NCI-H345 treated with DMSO at 0.1 percent for 48 hours (cell line): ENCODE measurements around the gene IFT88.

ENCODE experiments used
- DNase-seq: peaks from one replicate; lab custom pipeline; 2025; ENCODE audit not compliant: unreplicated experiment; lab: John Stamatoyannopoulos, UW

The IFT88 gene, protein sequence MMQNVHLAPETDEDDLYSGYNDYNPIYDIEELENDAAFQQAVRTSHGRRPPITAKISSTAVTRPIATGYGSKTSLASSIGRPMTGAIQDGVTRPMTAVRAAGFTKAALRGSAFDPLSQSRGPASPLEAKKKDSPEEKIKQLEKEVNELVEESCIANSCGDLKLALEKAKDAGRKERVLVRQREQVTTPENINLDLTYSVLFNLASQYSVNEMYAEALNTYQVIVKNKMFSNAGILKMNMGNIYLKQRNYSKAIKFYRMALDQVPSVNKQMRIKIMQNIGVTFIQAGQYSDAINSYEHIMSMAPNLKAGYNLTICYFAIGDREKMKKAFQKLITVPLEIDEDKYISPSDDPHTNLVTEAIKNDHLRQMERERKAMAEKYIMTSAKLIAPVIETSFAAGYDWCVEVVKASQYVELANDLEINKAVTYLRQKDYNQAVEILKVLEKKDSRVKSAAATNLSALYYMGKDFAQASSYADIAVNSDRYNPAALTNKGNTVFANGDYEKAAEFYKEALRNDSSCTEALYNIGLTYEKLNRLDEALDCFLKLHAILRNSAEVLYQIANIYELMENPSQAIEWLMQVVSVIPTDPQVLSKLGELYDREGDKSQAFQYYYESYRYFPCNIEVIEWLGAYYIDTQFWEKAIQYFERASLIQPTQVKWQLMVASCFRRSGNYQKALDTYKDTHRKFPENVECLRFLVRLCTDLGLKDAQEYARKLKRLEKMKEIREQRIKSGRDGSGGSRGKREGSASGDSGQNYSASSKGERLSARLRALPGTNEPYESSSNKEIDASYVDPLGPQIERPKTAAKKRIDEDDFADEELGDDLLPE

DNA sequence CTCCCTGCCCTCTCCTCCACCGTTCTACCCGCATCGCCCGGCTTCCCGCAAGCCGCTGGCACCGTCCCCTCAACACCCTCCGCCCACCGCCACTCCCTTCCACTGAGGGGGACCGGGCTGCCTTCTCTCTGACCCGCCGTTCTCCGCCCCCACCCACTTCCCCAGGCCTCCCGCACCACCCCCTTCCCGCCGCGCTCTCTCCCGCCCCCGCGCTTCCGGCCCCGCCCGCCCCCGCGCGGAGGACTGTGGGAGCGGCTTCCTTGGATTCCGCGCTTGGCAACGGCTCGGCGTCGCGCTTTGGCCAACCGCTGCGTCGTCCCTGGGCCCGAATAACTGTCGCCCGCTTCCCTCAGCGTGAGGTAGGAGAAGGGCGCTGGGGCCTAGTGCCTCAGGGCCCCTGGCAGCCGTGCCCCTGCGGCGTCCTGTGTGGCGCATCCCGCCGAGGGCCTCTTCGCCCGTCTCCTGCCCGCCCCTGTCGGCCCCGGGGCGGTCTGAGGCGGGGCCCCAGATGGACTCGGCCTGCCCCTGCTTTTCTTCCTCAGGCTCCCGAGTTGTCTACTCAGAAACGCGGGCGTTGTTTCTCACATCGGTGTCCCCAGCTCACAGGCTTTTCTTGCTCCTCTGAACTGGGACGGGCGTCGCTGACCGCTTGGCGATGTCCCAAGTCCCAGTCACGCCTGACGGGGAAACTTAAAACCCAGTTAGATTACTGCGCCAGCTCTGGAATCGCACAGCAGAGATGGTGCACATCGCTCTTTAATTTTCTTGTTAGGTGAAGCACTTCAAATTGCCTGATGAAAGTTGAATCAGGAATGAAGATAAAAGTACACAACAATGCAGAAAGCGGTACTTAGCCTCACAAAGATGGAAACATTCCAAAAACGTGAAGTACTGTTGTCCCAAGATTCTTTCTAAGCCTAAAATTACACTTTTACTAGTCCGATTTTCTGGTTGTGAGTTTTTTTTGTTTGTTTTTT, at the start of gene IFT88:
IFT88 (plus strand) TSS at position 260 of the 977 bp plus-strand sequence. CDS start 7,229 bp downstream, outside the sequence.
- peak; percentile 67 for DNase-seq

DNA sequence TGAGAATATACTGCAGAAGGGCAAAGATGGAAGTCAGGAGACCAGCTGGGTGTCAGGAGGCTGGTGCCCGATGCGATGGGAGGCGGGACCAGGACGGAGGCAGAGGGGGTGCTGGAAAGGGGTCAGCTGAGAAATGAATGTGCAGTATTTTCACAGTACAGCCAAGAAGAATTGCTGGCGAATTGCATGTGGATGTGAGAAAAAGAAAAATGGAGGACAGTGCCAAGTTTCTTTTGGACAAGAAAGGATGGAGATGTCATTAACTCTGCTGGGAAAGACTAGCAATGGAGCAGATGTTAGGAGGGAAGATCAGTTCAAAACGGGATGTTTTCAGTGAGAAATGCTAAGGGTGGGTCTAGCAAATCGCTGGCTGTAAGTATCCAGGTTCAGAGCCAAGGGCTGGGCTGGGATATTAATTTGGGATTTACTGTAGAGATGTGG, 48.3 kb upstream of the IFT88 start:
- DNase-seq = no peak

DNA sequence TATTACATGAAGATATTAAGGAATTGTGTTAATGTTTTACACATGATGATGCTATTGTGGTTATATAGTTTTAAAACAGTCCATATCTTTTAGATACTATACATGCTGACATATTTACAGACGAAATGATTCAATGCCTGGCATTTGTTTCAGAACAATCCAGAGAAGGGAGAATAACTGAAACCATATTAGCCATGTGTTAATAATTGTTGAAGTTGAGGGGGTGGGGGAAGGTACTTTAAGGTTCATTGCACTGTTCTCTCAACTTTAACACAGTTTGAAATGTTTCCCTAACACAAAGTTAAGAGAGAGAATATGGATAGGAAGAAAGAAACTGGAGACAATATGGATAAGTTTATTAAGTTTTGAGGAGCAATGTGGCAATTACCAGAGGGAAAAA, 47.1 kb upstream of the IFT88 start:
- DNase-seq = no peak

DNA sequence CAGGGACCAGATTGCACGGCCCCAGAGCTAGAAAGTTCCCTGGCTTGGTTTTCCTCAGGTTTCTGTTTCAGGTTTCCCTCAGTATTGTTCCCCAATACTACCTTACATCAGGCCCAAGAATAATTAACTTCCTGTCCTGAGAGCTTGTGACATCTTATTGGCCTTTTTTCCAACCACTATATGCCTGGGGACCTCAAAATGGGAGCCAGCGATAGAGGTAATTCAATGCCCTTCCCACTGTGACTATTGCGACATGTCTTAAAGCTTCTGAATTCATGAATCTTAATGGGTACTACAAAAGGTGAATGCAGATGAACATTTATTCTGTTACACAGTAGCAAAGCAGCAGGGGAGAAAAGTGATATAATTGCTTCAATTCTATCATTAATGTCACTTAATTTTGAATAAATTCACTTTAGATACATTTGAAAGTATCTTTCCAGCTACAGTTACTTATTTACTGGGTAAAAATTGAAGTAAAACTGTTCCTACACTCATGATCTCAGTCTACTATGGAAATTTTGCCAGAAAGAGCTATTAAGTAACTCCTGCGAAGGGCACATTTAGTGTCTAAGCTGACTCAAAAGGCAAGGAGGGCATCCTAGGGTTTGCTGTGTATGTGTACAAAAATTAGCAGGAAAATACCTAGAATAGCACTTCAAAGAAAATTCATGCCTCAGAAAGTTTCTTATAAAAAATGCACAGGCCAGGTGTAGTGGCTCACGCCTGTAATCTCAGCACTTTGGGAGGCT, 45.4 kb upstream of the IFT88 start:
- DNase-seq = no peak

DNA sequence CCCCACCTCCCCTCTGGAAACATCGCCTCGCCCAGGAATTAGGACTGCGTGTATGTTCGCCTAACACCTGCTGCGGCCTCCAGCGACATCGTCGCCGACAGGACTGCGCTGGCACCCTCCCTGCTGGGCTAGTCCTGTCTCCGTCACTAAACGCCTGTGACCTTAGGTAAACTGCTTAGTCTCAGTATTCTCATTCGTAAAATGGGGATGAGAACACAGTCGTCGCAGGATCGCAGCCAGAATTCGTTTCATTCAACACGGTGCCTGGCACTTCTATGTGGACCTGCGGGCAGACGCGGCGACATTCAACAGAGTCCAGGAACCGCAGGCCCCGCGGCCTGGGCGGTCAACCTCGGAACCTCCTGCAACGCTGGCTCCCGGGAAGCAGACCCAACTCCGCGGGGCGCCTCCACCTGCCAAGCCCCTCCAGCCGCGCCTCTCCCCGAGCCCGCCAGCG, 41.8 kb upstream of the IFT88 start:
- no peak for DNase-seq

DNA sequence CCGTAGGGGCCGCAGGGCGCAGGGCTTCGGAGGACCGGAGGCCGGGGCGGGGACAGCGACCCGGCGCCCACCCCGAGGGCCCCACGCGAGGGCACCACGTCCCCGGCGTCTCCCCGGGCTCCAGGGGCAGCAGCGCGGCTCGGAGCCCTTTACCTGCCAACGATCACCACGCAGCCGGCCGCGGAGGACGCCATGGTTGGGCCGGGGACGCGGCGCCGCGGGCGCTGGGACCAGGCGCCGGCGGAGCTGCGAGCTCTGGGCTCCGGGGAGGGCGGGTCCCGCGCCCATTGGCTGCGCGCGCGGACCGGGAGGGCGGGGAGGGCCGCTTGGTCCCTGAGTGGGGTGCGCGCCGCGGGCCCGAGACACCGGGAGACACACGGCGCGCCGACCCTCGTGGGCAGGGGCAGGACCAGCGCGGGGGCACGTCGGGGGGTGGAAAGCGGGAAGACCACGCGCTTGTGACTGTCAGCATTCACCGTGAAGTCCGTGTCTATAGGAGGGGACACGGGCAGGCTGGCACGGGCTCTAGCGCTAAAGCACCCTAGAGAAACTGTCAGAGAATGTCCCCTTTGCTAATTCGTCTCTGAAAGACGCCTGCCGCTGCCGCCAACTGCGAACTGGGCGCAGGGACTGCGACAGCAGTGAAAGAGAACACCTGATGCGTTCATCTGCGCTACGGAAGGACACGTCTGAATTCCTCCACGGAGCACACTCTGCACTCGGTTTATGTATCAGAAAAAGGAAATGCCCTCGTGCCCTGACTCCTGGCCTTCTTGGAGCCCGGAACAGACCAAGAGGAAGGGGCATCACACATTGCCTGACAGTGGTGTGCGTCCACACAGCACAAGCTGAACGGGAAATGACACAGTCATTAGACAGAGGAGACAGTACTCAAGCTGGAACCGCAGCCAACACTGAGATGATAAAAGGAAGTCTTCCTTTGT, 41.1 kb upstream of the IFT88 start, which contains the start of gene CRYL1:
CRYL1 (minus strand) TSS at position 257 of the 944 bp plus-strand sequence; CDS start at position 194, 63 bp downstream.
- DNase-seq = peak; percentile 34

DNA sequence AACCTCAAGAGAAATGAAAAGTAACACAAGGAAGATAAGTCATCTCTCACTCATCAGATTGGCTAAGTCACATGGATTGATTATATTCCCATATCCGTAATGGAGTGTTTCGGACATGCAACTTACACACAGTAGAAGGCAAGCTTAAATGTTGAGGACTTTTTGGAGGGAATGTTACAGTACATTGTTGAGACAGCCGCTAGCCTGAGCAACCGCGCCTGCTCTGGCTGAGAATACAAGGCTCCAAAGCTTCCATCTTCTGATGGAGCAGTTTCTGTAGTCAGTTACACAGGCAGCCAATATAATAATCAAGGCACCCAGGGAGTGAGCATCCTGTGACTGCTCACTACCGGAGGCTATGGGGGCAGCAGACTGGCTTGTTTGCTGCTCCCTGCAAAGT, 40.3 kb upstream of the IFT88 start:
- peak; percentile 3 for DNase-seq

DNA sequence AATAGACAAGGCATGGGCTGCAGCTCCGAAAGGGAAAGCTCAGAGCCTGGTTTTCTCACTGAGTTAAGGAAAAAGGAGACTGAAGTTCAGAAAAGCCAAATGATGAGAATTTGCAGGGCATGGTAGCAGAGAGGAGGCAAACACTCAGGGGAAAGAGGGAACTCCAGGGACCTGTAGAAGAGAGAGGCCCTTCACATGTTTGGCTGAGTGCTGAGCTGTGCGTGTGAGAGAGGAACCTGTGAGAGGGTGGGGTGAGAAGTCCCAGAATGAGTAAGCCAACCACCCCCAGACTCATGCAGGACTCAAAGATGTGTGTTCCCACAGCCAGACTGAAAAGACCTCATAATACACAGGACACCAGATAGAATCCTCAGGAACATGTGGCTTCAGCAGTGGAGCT, 38.5 kb upstream of the IFT88 start:
- no peak for DNase-seq

DNA sequence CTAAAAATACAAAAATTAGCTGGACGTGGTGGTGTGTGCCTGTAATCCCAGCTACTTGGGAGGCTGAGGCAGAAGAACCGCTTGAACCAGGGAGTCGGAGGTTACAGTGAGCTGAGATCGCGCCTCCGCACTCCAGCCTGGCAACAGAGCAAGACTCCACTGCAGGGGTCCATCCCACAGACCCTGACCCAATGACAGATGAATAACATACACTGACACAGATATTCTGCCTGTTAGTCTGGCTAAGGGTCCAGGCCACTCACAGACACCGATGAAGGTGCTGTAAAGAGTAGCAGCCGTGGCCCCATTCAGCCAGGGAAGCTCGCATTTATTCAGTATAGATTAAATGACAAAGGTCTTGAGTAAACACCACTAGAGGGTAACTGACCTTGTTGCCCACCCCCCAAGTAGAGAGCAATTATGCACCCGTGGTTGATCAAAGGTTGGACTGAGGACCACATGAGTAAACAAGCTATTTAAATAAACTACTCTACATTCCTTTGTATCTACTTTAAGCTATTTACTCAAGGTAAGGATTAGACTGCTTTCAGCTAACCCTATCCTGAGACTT, 32.8 kb upstream of the IFT88 start:
- DNase-seq = no peak

DNA sequence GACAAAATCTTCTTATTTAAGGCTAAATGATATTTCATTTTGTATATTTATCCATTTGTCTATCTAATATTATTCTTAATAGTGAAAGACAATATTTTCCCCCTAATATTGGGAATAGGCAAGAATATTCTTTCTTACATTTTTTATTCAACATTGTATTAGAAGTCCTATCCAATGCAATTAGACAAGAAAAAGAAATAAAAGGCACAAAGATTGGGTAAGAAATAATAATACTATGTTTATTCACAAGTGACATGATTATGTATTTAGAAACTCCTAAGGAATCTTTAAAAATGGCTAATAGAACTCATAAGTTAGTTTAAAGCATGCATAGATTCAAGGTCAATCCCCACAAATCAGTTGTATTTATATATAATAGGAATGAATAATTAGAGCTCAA, 30.0 kb upstream of the IFT88 start:
- DNase-seq = no peak

DNA sequence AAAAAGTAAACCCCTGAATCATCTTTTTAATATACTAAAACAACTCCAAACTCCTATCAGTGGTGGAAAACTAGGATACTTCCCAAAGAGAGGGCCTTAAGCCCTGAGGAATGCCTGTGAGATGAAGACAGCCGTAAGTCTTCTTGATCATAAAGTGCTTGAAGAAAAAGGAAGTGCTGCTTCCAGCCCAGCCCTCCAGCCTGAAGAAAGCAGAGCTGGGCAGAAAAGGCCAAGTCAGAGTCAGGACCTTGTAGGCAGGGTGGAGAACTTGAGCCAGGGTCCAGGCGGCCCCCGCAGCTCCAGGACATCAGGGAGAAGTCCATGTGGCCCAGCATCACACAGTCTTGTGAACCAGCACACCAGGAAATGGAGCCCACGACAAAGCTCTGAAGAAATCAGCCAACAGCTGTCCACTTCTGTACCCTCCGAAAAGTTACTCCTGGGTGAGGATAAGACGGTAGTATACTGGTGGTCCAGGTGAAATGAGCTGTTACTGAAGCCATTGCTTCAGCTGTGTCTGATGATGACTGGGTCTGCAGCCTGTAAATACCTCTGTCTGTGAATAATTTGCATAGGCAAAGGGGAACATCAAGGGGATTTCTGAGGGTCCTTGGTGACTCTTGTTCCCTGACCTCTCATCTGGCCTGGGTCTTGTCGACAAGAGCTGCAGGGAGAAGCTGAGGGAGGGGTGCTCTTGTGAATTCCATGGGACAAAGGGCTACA, 22.6 kb upstream of the IFT88 start:
- DNase-seq = no peak

DNA sequence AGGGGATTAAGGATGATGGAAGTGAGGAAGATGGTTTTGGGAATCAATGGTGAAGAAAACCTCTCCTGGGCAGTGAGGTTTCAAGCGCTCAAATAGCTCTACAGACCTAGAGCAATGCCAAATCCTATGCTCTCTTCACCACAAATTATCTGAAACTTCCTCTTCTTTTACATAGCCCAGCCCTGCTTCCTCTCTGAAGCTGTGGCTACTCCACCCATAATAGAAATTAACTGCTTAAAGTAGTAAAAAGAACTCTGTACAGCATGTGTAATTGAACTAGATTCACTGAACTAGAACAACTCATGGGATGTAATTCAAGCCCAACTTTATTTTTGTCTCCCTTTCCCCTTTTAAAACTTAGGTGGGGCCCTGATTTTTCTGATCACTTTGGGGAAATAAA, 20.4 kb upstream of the IFT88 start:
- no peak for DNase-seq

DNA sequence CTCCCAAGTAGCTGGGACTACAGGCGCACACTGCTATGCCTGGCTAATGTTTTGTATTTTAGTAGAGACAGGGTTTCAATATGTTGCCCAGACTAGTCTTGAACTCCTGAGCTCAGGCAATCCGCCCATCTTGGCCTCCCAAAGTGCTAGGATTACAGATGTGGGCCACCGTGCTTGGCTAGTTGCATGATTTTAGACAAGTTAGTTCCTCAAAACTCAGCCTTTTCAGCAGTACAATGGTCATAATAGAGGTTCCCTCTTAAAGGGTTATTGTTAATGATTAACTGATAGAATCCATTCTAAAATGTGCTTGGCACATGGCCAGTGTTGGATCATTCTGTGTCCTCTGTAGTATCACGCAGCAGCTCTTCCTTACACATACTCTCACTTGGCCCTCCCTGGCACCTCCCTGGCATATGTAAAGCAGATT, 19.5 kb upstream of the IFT88 start:
- DNase-seq = no peak

DNA sequence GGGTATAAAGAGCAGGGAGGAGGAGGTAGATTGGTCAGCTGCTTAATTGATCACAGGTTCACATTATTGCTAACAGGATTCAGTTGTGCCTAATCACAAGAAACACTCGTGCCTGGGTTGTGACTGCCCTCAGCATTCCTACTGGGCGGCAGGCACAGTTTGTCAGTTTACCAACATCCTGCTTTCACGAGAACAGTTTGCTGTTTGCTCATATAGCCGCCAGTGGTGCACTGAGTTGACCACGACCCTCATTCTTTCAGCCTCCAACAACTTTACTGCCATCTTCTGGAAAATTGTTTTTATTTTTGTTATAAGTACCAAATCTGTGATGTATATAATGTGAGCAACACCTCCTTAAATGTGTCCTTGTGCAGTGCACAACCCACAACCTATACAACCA, 16.2 kb upstream of the IFT88 start:
- DNase-seq = no peak

DNA sequence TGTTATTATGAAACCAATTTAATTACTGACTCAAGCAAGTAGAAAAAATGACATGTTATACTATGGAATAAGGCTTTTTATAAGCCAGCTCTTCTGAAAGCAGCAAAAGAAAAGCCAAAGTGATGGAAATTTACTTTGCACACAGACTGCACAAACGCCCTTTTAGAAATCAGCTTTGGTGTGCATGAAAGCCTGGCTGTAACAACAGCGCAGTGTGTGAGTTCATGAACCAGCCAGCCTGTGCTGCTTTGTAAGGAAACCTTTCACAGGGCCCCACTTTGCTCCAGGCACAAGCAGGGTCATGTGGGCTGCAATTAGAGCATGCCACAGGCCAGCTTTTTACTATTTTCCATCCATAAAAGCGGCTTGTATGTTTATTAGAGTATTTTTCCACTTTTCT, 13.6 kb upstream of the IFT88 start:
- DNase-seq = no peak

DNA sequence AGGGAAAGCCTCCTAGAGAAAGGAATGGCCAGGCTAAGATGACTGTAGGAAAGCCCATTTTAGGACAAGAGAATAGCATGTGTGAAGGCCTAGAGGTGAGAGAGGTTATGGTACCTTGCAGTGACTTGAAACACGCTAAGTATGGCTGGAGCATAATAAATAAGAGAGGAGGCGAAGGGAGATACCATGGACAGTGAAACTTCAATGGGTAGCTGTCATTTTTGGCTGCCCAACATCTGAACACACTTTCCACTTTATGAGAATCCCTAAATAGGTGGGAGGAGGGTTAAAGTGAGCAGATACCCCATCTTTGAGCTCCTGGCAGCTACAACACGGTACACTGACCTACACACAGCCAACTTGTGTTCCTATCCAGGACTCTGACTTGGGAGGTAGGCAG, 8.0 kb upstream of the IFT88 start:
- DNase-seq = no peak

DNA sequence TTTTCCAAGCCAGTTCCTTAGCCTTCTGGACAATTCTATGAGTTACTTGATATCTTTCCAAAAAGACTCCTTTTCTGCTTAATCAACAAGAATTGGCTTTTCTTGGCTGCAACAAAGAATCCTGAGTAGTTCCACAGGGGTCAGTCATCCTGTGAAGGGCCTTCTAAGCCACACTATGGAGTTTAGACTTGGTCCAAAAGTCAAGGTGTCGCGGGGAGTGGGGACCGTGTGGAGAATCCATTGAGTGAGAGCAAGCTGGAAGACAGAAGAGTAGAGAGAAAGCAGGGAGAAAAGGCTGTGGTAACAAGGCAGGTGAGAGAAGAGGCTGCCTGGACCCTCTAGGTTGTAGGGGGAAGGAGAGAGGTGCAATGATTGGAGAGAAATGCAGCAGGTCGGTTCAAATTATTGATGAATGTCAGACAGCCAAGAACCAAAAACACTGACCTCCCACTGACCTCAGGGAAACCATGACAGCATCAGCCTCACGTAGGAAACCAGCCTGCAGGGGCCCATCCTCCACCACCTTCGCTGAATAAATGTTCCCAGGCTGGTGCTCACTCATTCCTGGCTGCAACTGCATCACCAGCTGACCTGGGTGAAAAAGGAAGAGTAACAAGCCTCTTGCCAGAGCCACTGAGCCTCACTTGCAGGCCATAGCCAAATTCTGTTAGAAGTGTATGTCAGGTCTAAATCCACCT, 7.1 kb upstream of the IFT88 start:
- DNase-seq = no peak
